Measurements from ENCODE around the gene UBQLN4. TPM values are rescaled to one million over a fixed set of nuclear protein-coding genes. Genes with fewer than 3 reads are reported as not detected.

The UBQLN4 gene
- polyA plus RNA-seq, 1 of the 3 experiments (the other 2 are of a cell fraction): 37.0 TPM

DNA sequence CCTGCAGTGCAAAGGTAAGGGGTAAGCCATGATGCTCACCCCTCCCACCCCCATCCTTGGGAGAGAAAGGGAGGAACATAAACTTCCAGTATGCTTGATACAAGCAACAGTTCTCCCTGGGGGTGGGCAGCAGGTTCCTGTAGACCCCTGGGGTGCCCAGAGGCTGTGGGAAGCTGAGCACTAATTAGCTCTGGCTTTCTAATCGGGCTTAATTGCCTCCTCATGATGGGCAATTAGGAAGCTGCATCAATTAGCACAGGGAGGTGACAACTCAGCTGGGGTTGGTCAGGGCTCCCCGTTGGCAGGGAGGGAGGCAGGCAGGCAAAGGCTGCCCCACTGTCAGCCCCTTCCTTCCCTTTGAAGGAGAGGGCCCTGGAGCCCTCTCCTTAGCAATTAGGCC, 45.2 kb upstream of the UBQLN4 start:
- no peak for DNase-seq
- ChIA-PET CTCF (interaction anchor here (1.0 to 29.6 kb wide), 5 partner anchors 8 to 161 kb away, joined by 3 to 1559 read pairs (median 28); partner anchors contain the start of gene LMNA), POLR2A (interaction anchor here (0.9 kb wide), 1 partner anchor 16 kb away, joined by 3 read pairs; the partner anchor contains the start of gene MEX3A)
- Histone ChIP-seq H3F3A (replicated peaks; ENCODE audit: insufficient read depth) (peaks cover 37% of the 10 kb centered on the region), H3K4me2 (no peak overlapping the region), H3K4me1 (ENCODE audit: control insufficient read depth in 1 of 2, insufficient read depth in 2 of 2, low read depth in 1 of 2, low read length in 1 of 2) (peaks cover 32 to 42% of the 10 kb centered on the region in 2 experiments; a peak in 3 of 4 replicates), H2AFZ (ENCODE audit: low read depth) (no peak overlapping the region), H3K36me3 (replicated peaks in 1 of 2; ENCODE audit: control insufficient read depth in 1 of 2, insufficient read depth in 2 of 2, low read length in 1 of 2) (peaks cover 0 to 3% of the 10 kb centered on the region in 2 experiments), H3K79me2 (ENCODE audit: insufficient read depth) (peaks cover 51% of the 10 kb centered on the region), H4K20me1 (ENCODE audit: insufficient read depth) (no peaks in the 10 kb centered on the region), H3K27ac (ENCODE audit: low read depth in 2 of 2, low read length in 1 of 2) (no peak overlapping the region), H3K27me3 (ENCODE audit: insufficient read depth) (no peaks in the 10 kb centered on the region), H3K9ac (no peak overlapping the region), H3K9me2 (no peaks in the 10 kb centered on the region), H3K4me3 (ENCODE audit: low read depth in 2 of 2, low read length in 1 of 2) (no peak overlapping the region), H3K9me3 (no peaks in the 10 kb centered on the region)
- WGBS (ENCODE audit: low lambda C conversion rate): 100% methylated on average over 1 of the region's 2 CpGs
- TF ChIP-seq RFX5 (IDR thresholded peaks at IDR 0.05; ENCODE audit: low read length): no peak
- TF ChIP-seq NFIC (IDR thresholded peaks at IDR 0.05; ENCODE audit: borderline replicate concordance): no peak
- TF ChIP-seq, protein P1, sequence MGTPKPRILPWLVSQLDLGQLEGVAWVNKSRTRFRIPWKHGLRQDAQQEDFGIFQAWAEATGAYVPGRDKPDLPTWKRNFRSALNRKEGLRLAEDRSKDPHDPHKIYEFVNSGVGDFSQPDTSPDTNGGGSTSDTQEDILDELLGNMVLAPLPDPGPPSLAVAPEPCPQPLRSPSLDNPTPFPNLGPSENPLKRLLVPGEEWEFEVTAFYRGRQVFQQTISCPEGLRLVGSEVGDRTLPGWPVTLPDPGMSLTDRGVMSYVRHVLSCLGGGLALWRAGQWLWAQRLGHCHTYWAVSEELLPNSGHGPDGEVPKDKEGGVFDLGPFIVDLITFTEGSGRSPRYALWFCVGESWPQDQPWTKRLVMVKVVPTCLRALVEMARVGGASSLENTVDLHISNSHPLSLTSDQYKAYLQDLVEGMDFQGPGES (IDR thresholded peaks at IDR 0.05; ENCODE audit: low read depth, low read length): no peak
- TF ChIP-seq RXRA (IDR thresholded peaks at IDR 0.05; ENCODE audit: borderline replicate concordance, low read depth): no peak
- TF ChIP-seq TCF12 (IDR thresholded peaks at IDR 0.05): no peak
- TF ChIP-seq RAD21 (IDR thresholded peaks at IDR 0.05; ENCODE audit: low read length): no peak
- no peak for TF ChIP-seq GABPA (IDR thresholded peaks at IDR 0.05; ENCODE audit: low read depth)
- no peak for TF ChIP-seq ELF1 (IDR thresholded peaks at IDR 0.05)
- no peak for TF ChIP-seq FOXM1 (IDR thresholded peaks at IDR 0.05; ENCODE audit: low read depth)

DNA sequence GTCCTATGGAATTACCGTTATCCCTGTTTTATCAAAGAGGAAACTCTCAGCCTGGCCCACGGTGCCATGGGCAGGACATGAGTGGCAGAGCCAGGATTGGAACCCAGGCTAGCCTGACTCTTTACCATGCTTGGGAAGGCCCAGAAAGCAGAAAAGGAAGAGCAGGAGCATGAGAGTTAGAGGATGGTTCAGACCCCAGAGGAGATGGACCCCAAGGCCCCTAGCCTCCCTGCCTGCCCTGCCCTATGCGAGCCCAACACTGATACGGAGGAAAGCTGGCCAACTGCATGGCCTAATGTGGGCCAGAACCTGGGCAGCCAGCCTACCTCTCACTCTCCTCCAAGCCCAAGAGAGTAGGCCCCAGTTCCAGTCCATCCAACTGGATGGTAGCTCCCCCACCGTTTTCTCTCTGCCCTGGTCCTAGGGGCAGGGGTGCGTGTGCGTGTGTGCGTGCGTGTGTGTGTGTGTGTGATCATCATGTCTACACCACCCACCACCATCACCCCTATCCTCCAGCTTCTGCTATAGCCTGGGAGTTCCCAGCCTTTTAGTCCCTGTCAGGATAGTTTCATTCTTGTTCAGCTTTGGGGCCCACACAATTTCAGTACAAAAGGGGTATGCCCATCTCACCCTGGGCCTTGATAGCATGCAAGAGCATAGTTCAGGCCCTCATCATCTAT, 44.0 kb upstream of the UBQLN4 start:
- Histone ChIP-seq H3K9ac (peak overlapping the region; percentile 69), H3K9me3 (no peaks in the 10 kb centered on the region), H3K9me2 (no peaks in the 10 kb centered on the region), H3K4me1 (ENCODE audit: control insufficient read depth in 1 of 2, insufficient read depth in 2 of 2, low read depth in 1 of 2, low read length in 1 of 2) (peaks cover 20 to 31% of the 10 kb centered on the region in 2 experiments; a peak in 3 of 4 replicates), H3F3A (replicated peaks; ENCODE audit: insufficient read depth) (peaks cover 29% of the 10 kb centered on the region), H4K20me1 (ENCODE audit: insufficient read depth) (no peaks in the 10 kb centered on the region), H3K4me2 (no peak overlapping the region), H3K27ac (ENCODE audit: low read depth in 2 of 2, low read length in 1 of 2) (peak overlapping the region in 1 of 2 experiments; percentile 85; a peak in 1 of 4 replicates), H3K79me2 (ENCODE audit: insufficient read depth) (peaks cover 47% of the 10 kb centered on the region; the same call in 1 of the 2 replicates), H3K27me3 (ENCODE audit: insufficient read depth) (no peaks in the 10 kb centered on the region), H2AFZ (ENCODE audit: low read depth) (no peak overlapping the region), H3K4me3 (ENCODE audit: low read depth in 2 of 2, low read length in 1 of 2) (no peak overlapping the region), H3K36me3 (replicated peaks in 1 of 2; ENCODE audit: control insufficient read depth in 1 of 2, insufficient read depth in 2 of 2, low read length in 1 of 2) (peaks cover 0 to 3% of the 10 kb centered on the region in 2 experiments)
- POLR2A ChIA-PET: interaction anchor here (0.9 kb wide), 1 partner anchor 8 kb away, joined by 3 read pairs; no protein-coding TSS in a partner anchor
- CTCF ChIA-PET: interaction anchor here (0.6 to 29.6 kb wide), 17 partner anchors 10 to 233 kb away, joined by 3 to 1559 read pairs (median 4); partner anchors contain the start of genes GLMP, LMNA, MEX3A and PMF1
- DNase-seq: no peak
- TF ChIP-seq JUND (IDR thresholded peaks at IDR 0.05) (no peak), ELF1 (IDR thresholded peaks at IDR 0.05) (no peak), FOXJ3 (CRISPR knock-in tag; IDR thresholded peaks at IDR 0.05) (no peak), TAF1 (IDR thresholded peaks at IDR 0.05; ENCODE audit: borderline replicate concordance, low read depth, low read length) (no peak)
- TF ChIP-seq, protein P1 (IDR thresholded peaks at IDR 0.05; ENCODE audit: low read depth, low read length): no peak
- 97% methylated on average over 8 of the region's 9 CpGs for WGBS (ENCODE audit: low lambda C conversion rate)
